ENCODE measurements around the gene TSNAXIP1.

TSNAXIP1 gene

GRCh38 chr16:67872631-67873434, 66.1 kb downstream of the TSNAXIP1 start, which contains the start of gene EDC4:
Gene EDC4 (plus strand): TSS chr16:67873052. CDS start chr16:67873262, 210 bp downstream.
- Histone ChIP-seq H3K27me3 (ENCODE audit: low read length) (no peaks in the 10 kb centered on the region), H3F3A (ENCODE audit: insufficient read depth) (peaks cover 21% of the 10 kb centered on the region), H3K4me2 (ENCODE audit: low read depth, low read length, poor library complexity, severe bottlenecking) (peak within 1 kb of the TSS; percentile 85), H2AFZ (ENCODE audit: low read depth, low read length, severe bottlenecking) (peak within 1 kb of the TSS; percentile 84), H3K4me3 (ENCODE audit: insufficient read depth, low read length, poor library complexity, severe bottlenecking) (peak within 1 kb of the TSS; percentile 96), H3K27ac (ENCODE audit: low read depth, low read length) (peak within 1 kb of the TSS; percentile 47), H3K79me2 (ENCODE audit: insufficient read depth, low read length) (peaks cover 35% of the 10 kb centered on the region), H3K9ac (ENCODE audit: low read length) (peak within 1 kb of the TSS; percentile 90), H3K9me2 (replicated peaks; ENCODE audit: insufficient read depth, low read length) (no peaks in the 10 kb centered on the region), H3K36me3 (ENCODE audit: low read length) (no peaks in the 10 kb centered on the region), H4K20me1 (ENCODE audit: low read depth, low read length) (no peaks in the 10 kb centered on the region), H3K9me3 (ENCODE audit: insufficient read depth, low read length) (no peaks in the 10 kb centered on the region)
- TF ChIP-seq EZH2phosphoT487 (conservative IDR thresholded peaks at IDR 0.05; ENCODE audit: low read length) (no peak), CTCF (IDR thresholded peaks at IDR 0.05; ENCODE audit: insufficient read depth, low read length, poor library complexity, severe bottlenecking) (no peak)

- no peaks in the 10 kb centered on the region for H3K9me2 ChIP-seq (replicated peaks; ENCODE audit: insufficient read depth, low read length)
- no peaks in the 10 kb centered on the region for H3K27me3 ChIP-seq (ENCODE audit: low read length)
- peak overlapping the region; percentile 84 for H2AFZ ChIP-seq (ENCODE audit: low read depth, low read length, severe bottlenecking)
- H3K4me3 ChIP-seq (ENCODE audit: insufficient read depth, low read length, poor library complexity, severe bottlenecking): peak overlapping the region; percentile 96
- peak overlapping the region; percentile 47 for H3K27ac ChIP-seq (ENCODE audit: low read depth, low read length)
- H3K36me3 ChIP-seq (ENCODE audit: low read length): no peaks in the 10 kb centered on the region
- no peaks in the 10 kb centered on the region for H4K20me1 ChIP-seq (ENCODE audit: low read depth, low read length)
- no peak for TF ChIP-seq CTCF (IDR thresholded peaks at IDR 0.05; ENCODE audit: insufficient read depth, low read length, poor library complexity, severe bottlenecking)
- TF ChIP-seq EZH2phosphoT487 (conservative IDR thresholded peaks at IDR 0.05; ENCODE audit: low read length): no peak
- peaks cover 35% of the 10 kb centered on the region for H3K79me2 ChIP-seq (ENCODE audit: insufficient read depth, low read length)
- no peaks in the 10 kb centered on the region for H3K9me3 ChIP-seq (ENCODE audit: insufficient read depth, low read length)
- peak overlapping the region; percentile 90 for H3K9ac ChIP-seq (ENCODE audit: low read length)
- peak overlapping the region; percentile 85 for H3K4me2 ChIP-seq (ENCODE audit: low read depth, low read length, poor library complexity, severe bottlenecking)
- peaks cover 21% of the 10 kb centered on the region for H3F3A ChIP-seq (ENCODE audit: insufficient read depth)
These were observed 67.0 kb downstream of the TSNAXIP1 start for GRCh38 chr16:67873435-67874370.

GRCh38 chr16:67874372-67874771, 67.7 kb downstream of the TSNAXIP1 start:
- Histone ChIP-seq H2AFZ (ENCODE audit: low read depth, low read length, severe bottlenecking) (no peak overlapping the region), H3K36me3 (ENCODE audit: low read length) (no peaks in the 10 kb centered on the region), H3K27me3 (ENCODE audit: low read length) (no peaks in the 10 kb centered on the region), H3K79me2 (ENCODE audit: insufficient read depth, low read length) (peaks cover 35% of the 10 kb centered on the region), H3K9ac (ENCODE audit: low read length) (peak overlapping the region; percentile 90), H3K9me3 (ENCODE audit: insufficient read depth, low read length) (no peaks in the 10 kb centered on the region), H3F3A (ENCODE audit: insufficient read depth) (peaks cover 21% of the 10 kb centered on the region), H3K4me2 (ENCODE audit: low read depth, low read length, poor library complexity, severe bottlenecking) (peak overlapping the region; percentile 85), H4K20me1 (ENCODE audit: low read depth, low read length) (no peaks in the 10 kb centered on the region), H3K9me2 (replicated peaks; ENCODE audit: insufficient read depth, low read length) (no peaks in the 10 kb centered on the region), H3K4me3 (ENCODE audit: insufficient read depth, low read length, poor library complexity, severe bottlenecking) (peak overlapping the region; percentile 96), H3K27ac (ENCODE audit: low read depth, low read length) (no peak overlapping the region)
- TF ChIP-seq EZH2phosphoT487 (conservative IDR thresholded peaks at IDR 0.05; ENCODE audit: low read length): no peak
- no peak for TF ChIP-seq CTCF (IDR thresholded peaks at IDR 0.05; ENCODE audit: insufficient read depth, low read length, poor library complexity, severe bottlenecking)
